Stomach (tissue), 9 donors: ENCODE measurements around the gene OGFOD1. TPM values are rescaled to one million over a fixed set of nuclear protein-coding genes. Genes with fewer than 3 reads are reported as not detected.
A peak's percentile ranks its signal among the peaks of the same experiment; 100 is the strongest.

Experiments used
- DNase-seq, 2 donors: peaks; one replicate each; pipeline versions ENCODE4 v3.0.0 to v3.0.0-alpha.2; 2013 to 2019
- H3K27ac ChIP-seq, 5 donors: fragments of 200-600 bp in 4 of 5; sonication (generic) in 4 of 5; one replicate each; pipeline ENCODE4 v1.5.1; 2013 to 2019; ENCODE audit warnings: mild to moderate bottlenecking in 1 of 5, moderate library complexity in 1 of 5
- H3K27me3 ChIP-seq, 3 donors: fragments of 200-600 bp; sonication (generic); one replicate each; pipeline ENCODE4 v1.5.1; 2017 to 2019; ENCODE audit warnings: mixed run types in 1 of 3
- H3K36me3 ChIP-seq, 4 donors: fragments of 200-600 bp; sonication (generic); 1 replicate in 3 of 4; 2 replicates in 1 of 4; pipeline ENCODE4 v1.5.1; 2016 to 2019
- H3K4me1 ChIP-seq, 4 donors: fragments of 200-600 bp; sonication (generic); one replicate each; pipeline ENCODE4 v1.5.1; 2016 to 2019
- H3K4me3 ChIP-seq, 4 donors: fragments of 200-600 bp; sonication (generic) in 3 of 4; one replicate each; pipeline ENCODE4 v1.5.1; 2016 to 2019; ENCODE audit warnings: mild to moderate bottlenecking in 1 of 4
- H3K9me3 ChIP-seq, 4 donors: fragments of 200-600 bp; sonication (generic); one replicate each; pipeline ENCODE4 v1.5.1; 2016 to 2019
- EP300 ChIP-seq: sonication (generic); formaldehyde crosslinking; IDR thresholded peaks from one replicate; pipeline ENCODE4 v1.6.1; 2017; ENCODE audit warnings: antibody characterized with exemption
- POLR2A ChIP-seq, 4 donors: fragments of 450-650 bp; IDR thresholded peaks; one replicate each; pipeline ENCODE4 v1.6.1; 2016; ENCODE audit warnings: antibody characterized with exemption in 4 of 4, control low read depth in 2 of 4, mild to moderate bottlenecking in 1 of 4, moderate library complexity in 1 of 4
- POLR2AphosphoS5 ChIP-seq, 3 donors: sonication (generic); formaldehyde crosslinking; IDR thresholded peaks; one replicate each; pipeline ENCODE4 v1.6.1; 2016; ENCODE audit warnings: antibody characterized with exemption in 3 of 3
- WGBS, 5 donors: extraction: QIAGEN DNeasy Blood & Tissue Kit in 3 of 5; methylation state at CpG; one replicate each; pipeline versions ENCODE4 v1.1.5 to v1.1.7; 2013 to 2018; 5-methylcytosine and 5-hydroxymethylcytosine counted together
- intact Hi-C: fragments of 100-400 bp; cut with DNase I; formaldehyde crosslinking; loops from one replicate; pipeline ENCODE4 v1.15.1; 2023; ENCODE audit warnings: low total_unique reads
- polyA plus RNA-seq, 3 donors: library from polyadenylated mRNA; stranded (reverse); fragments of 200-250 nt; gene quantifications; one replicate each; pipeline ENCODE4 v1.2.3, GENCODE V29; 2013
- total RNA-seq, 5 donors: library from RNA; depleted of rRNA; stranded (reverse); fragments of >200 nt; gene quantifications; one replicate each; pipeline versions ENCODE4 v1.1.0 to v1.2.3, GENCODE V29; 2014 to 2016
- TF ChIP-seq, protein P1 (sequence below), 7 experiments: fragments of 450-650 bp in 4 of 7; fragments of 200-600 bp in 3 of 7; sonication (generic) in 3 of 7; IDR thresholded peaks; one replicate each; pipeline ENCODE4 v1.5.1; 2016 to 2019; ENCODE audit warnings: antibody characterized with exemption in 7 of 7, control low read depth in 2 of 7, mild to moderate bottlenecking in 1 of 7
- donor health status: healthy with polysubstance abuse.
- donor health status: Bipolar disorder and iron deficiency.
- donor health status: healthy.

OGFOD1 gene
- total and polyA plus RNA-seq, 8 donors = 8.4 to 167 (median 25.6) TPM

GRCh38 chr16:56414366-56414765 is 37.0 kb upstream of the OGFOD1 start:
- Histone ChIP-seq H3K9me3 (no peaks in the 10 kb centered on the region), H3K27me3 (no peaks in the 10 kb centered on the region), H3K4me1 (peaks cover 0 to 37% (median 10%) of the 10 kb centered on the region in 4 donors), H3K36me3 (peaks cover 0 to 39% (median 33%) of the 10 kb centered on the region in 4 donors), H3K27ac (no peak overlapping the region), H3K4me3 (no peak overlapping the region)
- TF ChIP-seq POLR2AphosphoS5 (IDR thresholded peaks at IDR 0.05) = no peak
- no peak for TF ChIP-seq POLR2A (IDR thresholded peaks at IDR 0.05)
- TF ChIP-seq, protein P1, sequence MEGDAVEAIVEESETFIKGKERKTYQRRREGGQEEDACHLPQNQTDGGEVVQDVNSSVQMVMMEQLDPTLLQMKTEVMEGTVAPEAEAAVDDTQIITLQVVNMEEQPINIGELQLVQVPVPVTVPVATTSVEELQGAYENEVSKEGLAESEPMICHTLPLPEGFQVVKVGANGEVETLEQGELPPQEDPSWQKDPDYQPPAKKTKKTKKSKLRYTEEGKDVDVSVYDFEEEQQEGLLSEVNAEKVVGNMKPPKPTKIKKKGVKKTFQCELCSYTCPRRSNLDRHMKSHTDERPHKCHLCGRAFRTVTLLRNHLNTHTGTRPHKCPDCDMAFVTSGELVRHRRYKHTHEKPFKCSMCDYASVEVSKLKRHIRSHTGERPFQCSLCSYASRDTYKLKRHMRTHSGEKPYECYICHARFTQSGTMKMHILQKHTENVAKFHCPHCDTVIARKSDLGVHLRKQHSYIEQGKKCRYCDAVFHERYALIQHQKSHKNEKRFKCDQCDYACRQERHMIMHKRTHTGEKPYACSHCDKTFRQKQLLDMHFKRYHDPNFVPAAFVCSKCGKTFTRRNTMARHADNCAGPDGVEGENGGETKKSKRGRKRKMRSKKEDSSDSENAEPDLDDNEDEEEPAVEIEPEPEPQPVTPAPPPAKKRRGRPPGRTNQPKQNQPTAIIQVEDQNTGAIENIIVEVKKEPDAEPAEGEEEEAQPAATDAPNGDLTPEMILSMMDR (IDR thresholded peaks at IDR 0.05) = no peak
- no peak for TF ChIP-seq EP300
- 55 to 77% (median 69%) methylated on average over 5 of the region's 5 CpGs for WGBS, 5 donors
- no peak for DNase-seq
- intact Hi-C loops = no loop called here

DNA sequence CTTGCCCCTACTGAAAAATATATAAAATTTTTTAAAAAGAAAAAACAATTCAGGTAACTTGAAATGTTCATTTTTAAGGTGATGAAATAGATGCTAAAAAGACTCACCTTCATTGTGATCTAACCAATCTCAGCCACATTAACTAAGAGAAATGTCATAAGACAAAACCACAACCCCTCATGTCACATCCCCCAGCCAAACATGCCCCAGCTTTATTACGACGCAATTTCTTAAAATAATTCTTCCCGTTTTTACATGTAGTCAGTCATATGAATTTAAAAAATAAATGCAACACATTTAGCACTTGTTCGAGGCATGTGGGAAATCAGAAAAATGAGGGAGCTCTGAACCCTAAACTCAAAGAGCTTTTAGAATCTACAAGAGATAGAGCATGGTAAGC is 35.5 kb upstream of the OGFOD1 start:
- no peaks in the 10 kb centered on the region for H3K9me3 ChIP-seq
- 72 to 89% (median 88%) methylated on average over 4 of the region's 4 CpGs for WGBS, 5 donors
- intact Hi-C loops = no loop called here
- H3K36me3 ChIP-seq = peaks cover 0 to 28% (median 24%) of the 10 kb centered on the region in 4 donors
- no peaks in the 10 kb centered on the region for H3K27me3 ChIP-seq
- H3K27ac ChIP-seq = no peak overlapping the region
- no peak overlapping the region for H3K4me3 ChIP-seq
- no peak for TF ChIP-seq POLR2A (IDR thresholded peaks at IDR 0.05)
- TF ChIP-seq, protein P1 (IDR thresholded peaks at IDR 0.05) = no peak
- TF ChIP-seq EP300 = no peak
- no peak for TF ChIP-seq POLR2AphosphoS5 (IDR thresholded peaks at IDR 0.05)
- H3K4me1 ChIP-seq = peaks cover 6 to 52% (median 21%) of the 10 kb centered on the region in 4 donors
- no peak for DNase-seq

GRCh38 chr16:56417138-56417537 is 34.2 kb upstream of the OGFOD1 start:
- intact Hi-C loops = no loop called here
- Histone ChIP-seq H3K27me3 (no peaks in the 10 kb centered on the region), H3K9me3 (no peaks in the 10 kb centered on the region), H3K27ac (no peak overlapping the region), H3K36me3 (peaks cover 0 to 16% (median 13%) of the 10 kb centered on the region in 4 donors), H3K4me1 (peaks cover 9 to 65% (median 28%) of the 10 kb centered on the region in 4 donors), H3K4me3 (no peak overlapping the region)
- TF ChIP-seq EP300 (no peak), POLR2AphosphoS5 (IDR thresholded peaks at IDR 0.05) (no peak), POLR2A (IDR thresholded peaks at IDR 0.05) (no peak)
- TF ChIP-seq, protein P1 (IDR thresholded peaks at IDR 0.05) = no peak
- no peak for DNase-seq
- 93 to 98% (median 96%) methylated on average over 4 of the region's 4 CpGs for WGBS, 5 donors

- Histone ChIP-seq H3K27me3 (no peaks in the 10 kb centered on the region), H3K27ac (no peak overlapping the region), H3K4me1 (peaks cover 24 to 80% (median 44%) of the 10 kb centered on the region in 4 donors), H3K4me3 (no peak overlapping the region), H3K9me3 (no peaks in the 10 kb centered on the region), H3K36me3 (no peaks in the 10 kb centered on the region)
- TF ChIP-seq, protein P1 (IDR thresholded peaks at IDR 0.05) = no peak
- TF ChIP-seq POLR2A (IDR thresholded peaks at IDR 0.05) (no peak), POLR2AphosphoS5 (IDR thresholded peaks at IDR 0.05) (no peak), EP300 (no peak)
- 55 to 71% (median 66%) methylated on average over 8 of the region's 8 CpGs for WGBS, 5 donors
- intact Hi-C loops = no loop called here
- peak in 1 of 2 donors; percentile 32 for DNase-seq
Measured at GRCh38 chr16:56419740-56420548, 31.4 kb upstream of the OGFOD1 start.
